ENCODE data around the gene DTNB.

DNA sequence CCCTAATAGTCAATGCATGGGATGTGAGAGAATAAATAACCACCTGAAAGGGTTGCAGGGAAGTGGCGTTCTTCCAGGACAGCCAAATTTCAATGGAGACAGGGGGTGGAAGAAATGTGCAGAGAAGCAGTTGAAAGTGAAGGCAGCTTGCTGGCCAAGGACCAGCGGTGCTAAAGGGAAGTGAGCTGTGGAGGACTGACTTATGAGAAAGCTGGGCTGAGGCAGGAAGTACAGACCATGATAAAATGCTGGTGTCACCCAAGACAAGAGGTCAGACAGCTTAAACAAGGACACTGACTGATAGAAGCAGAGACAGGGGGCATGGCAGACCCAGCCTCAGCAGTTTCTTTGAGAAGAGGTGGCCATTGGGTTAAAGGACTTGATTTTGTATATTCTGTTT is 106.7 kb downstream of the DTNB start:
- TF ChIP-seq POLR2A (IDR thresholded peaks at IDR 0.05; ENCODE audit: low read depth, low read length), result no peak
- TF ChIP-seq POLR2AphosphoS5 (IDR thresholded peaks at IDR 0.05; ENCODE audit: insufficient read depth, low read depth, low read length), result no peak
